ENCODE data around the gene MRO.
"Not testable (repeated sequence)": the region's sequence is repeated elsewhere in the genome, so short reads cannot be mapped to it uniquely, and the experiment has no call there.

Gene MRO

GRCh38 chr18:50819728-50820378 lies at the start of gene MRO:
TSS of gene MRO (minus strand) at chr18:50820016. CDS start at chr18:50809400, 10,616 bp downstream.
- in situ Hi-C loops (cut with MboI; ENCODE audit: low sequenced_read_pairs), result no loop called here

GRCh38 chr18:50869150-50869549 lies 49.3 kb upstream of the MRO start:
- in situ Hi-C loops (cut with MboI; ENCODE audit: low sequenced_read_pairs), result no loop called here

- in situ Hi-C loops (cut with MboI; ENCODE audit: low sequenced_read_pairs), result no loop called here
These were observed 46.9 kb upstream of the MRO start for GRCh38 chr18:50866765-50867164.

- in situ Hi-C loops (cut with MboI; ENCODE audit: low sequenced_read_pairs), result no loop called here
These were observed 44.1 kb upstream of the MRO start for GRCh38 chr18:50863840-50864375.

GRCh38 chr18:50862401-50862800 lies 42.6 kb upstream of the MRO start:
- in situ Hi-C loops (cut with MboI; ENCODE audit: low sequenced_read_pairs), result no loop called here

GRCh38 chr18:50861617-50862016 lies 41.8 kb upstream of the MRO start:
- in situ Hi-C loops (cut with MboI; ENCODE audit: low sequenced_read_pairs), result no loop called here

GRCh38 chr18:50859793-50860555 lies 40.2 kb upstream of the MRO start:
- in situ Hi-C loops (cut with MboI; ENCODE audit: low sequenced_read_pairs), result no loop called here

GRCh38 chr18:50857694-50858093 lies 37.9 kb upstream of the MRO start:
- in situ Hi-C loops (cut with MboI; ENCODE audit: low sequenced_read_pairs), result no loop called here

GRCh38 chr18:50857166-50857565 lies 37.4 kb upstream of the MRO start:
- in situ Hi-C loops (cut with MboI; ENCODE audit: low sequenced_read_pairs), result not testable (repeated sequence)

GRCh38 chr18:50855976-50856757 lies 36.4 kb upstream of the MRO start:
- in situ Hi-C loops (cut with MboI; ENCODE audit: low sequenced_read_pairs), result no loop called here

GRCh38 chr18:50853863-50854271 lies 34.1 kb upstream of the MRO start:
- in situ Hi-C loops (cut with MboI; ENCODE audit: low sequenced_read_pairs), result no loop called here

- in situ Hi-C loops (cut with MboI; ENCODE audit: low sequenced_read_pairs), result no loop called here
These were observed 30.7 kb upstream of the MRO start for GRCh38 chr18:50850307-50851065.

- in situ Hi-C loops (cut with MboI; ENCODE audit: low sequenced_read_pairs), result no loop called here
These were observed 29.6 kb upstream of the MRO start for GRCh38 chr18:50849419-50849821.

GRCh38 chr18:50848991-50849390 lies 29.2 kb upstream of the MRO start:
- in situ Hi-C loops (cut with MboI; ENCODE audit: low sequenced_read_pairs), result no loop called here

GRCh38 chr18:50848061-50848551 lies 28.3 kb upstream of the MRO start:
- in situ Hi-C loops (cut with MboI; ENCODE audit: low sequenced_read_pairs), result no loop called here

- in situ Hi-C loops (cut with MboI; ENCODE audit: low sequenced_read_pairs), result no loop called here
These were observed 27.4 kb upstream of the MRO start for GRCh38 chr18:50847192-50847591.

GRCh38 chr18:50844960-50845359 lies 25.1 kb upstream of the MRO start:
- in situ Hi-C loops (cut with MboI; ENCODE audit: low sequenced_read_pairs), result no loop called here

- in situ Hi-C loops (cut with MboI; ENCODE audit: low sequenced_read_pairs), result no loop called here
These were observed 24.7 kb upstream of the MRO start for GRCh38 chr18:50844554-50844953.

- in situ Hi-C loops (cut with MboI; ENCODE audit: low sequenced_read_pairs), result no loop called here
These were observed 23.0 kb upstream of the MRO start for GRCh38 chr18:50842846-50843245.

- in situ Hi-C loops (cut with MboI; ENCODE audit: low sequenced_read_pairs), result no loop called here
These were observed 20.2 kb upstream of the MRO start for GRCh38 chr18:50839996-50840395.

GRCh38 chr18:50839341-50839740 lies 19.5 kb upstream of the MRO start:
- in situ Hi-C loops (cut with MboI; ENCODE audit: low sequenced_read_pairs), result no loop called here

Data from hTERT RPE-1 (cell line).